Spleen (tissue), 7 donors: Measurements from ENCODE around the gene RPL31.

ENCODE experiments used
- POLR2A ChIP-seq, 3 donors: fragments of 450-650 bp; IDR thresholded peaks; one replicate each; pipeline ENCODE4 v1.5.1; 2017; ENCODE audit warnings: antibody characterized with exemption in 3 of 3, mild to moderate bottlenecking in 1 of 3
- POLR2AphosphoS5 ChIP-seq, 3 donors: sonication (generic); formaldehyde crosslinking; IDR thresholded peaks; one replicate each; pipeline ENCODE4 v1.5.1; 2017; ENCODE audit warnings: antibody characterized with exemption in 3 of 3
- TF ChIP-seq, protein P1 (sequence below), 11 experiments: fragments of 200-600 bp in 7 of 11; fragments of 450-650 bp in 4 of 11; sonication (generic) in 4 of 11; IDR thresholded peaks in 8 of 11; conservative IDR thresholded peaks in 3 of 11; 1 replicate in 7 of 11; 2 replicates in 4 of 11; pipeline versions ENCODE4 v1.4.0 to v1.8.0; 2016 to 2021; ENCODE audit warnings: antibody characterized with exemption in 11 of 11, inconsistent platforms in 4 of 11, mild to moderate bottlenecking in 1 of 11
- donor health status: DM: no; HTN: no; CAD: no; lungs with moderate emphysema.
- donor health status: DM: no; HTN: no; CAD: no.
- donor health status: DM: no; HTN: no; CAD: no.

DNA sequence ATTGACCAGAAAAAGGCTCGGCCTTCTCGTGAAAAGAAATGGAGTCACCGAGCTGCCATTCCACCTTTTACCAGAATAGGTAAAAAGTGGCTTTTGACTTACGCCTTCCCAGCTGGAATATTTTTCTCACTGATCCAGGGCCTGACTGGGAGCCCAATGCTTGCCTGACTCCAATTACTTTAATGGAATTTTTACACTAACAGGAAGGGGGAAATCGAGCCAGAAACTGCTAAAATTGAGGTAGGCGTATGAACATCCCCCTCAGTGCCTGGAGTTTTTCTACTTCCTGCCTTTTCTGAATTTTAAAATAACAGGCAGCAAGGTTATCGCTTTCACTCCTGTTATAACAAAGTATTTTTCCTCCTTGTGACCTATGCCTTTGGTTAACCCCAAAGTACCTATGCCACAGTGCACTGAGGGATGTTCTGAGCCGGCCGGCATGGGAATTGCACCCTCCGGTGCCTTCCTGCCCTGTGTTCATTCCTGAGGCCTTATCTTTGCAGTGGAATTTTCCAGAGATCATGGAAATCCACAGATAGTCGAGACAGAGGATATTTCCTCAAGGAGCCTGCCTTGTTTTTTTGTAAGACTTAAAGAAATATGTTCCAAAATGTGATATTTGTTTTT is 18.3 kb upstream of the RPL31 start:
- TF ChIP-seq, protein P1, sequence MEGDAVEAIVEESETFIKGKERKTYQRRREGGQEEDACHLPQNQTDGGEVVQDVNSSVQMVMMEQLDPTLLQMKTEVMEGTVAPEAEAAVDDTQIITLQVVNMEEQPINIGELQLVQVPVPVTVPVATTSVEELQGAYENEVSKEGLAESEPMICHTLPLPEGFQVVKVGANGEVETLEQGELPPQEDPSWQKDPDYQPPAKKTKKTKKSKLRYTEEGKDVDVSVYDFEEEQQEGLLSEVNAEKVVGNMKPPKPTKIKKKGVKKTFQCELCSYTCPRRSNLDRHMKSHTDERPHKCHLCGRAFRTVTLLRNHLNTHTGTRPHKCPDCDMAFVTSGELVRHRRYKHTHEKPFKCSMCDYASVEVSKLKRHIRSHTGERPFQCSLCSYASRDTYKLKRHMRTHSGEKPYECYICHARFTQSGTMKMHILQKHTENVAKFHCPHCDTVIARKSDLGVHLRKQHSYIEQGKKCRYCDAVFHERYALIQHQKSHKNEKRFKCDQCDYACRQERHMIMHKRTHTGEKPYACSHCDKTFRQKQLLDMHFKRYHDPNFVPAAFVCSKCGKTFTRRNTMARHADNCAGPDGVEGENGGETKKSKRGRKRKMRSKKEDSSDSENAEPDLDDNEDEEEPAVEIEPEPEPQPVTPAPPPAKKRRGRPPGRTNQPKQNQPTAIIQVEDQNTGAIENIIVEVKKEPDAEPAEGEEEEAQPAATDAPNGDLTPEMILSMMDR (IDR thresholded peaks at IDR 0.05 in 8 of 11, conservative IDR thresholded peaks at IDR 0.05 in 3 of 11), result no peak
- no peak for TF ChIP-seq POLR2A (IDR thresholded peaks at IDR 0.05)
- TF ChIP-seq POLR2AphosphoS5 (IDR thresholded peaks at IDR 0.05), result no peak
